CD4-positive, alpha-beta T cell (primary cell): ENCODE data around the gene CFAP141. TPM values are rescaled to one million over a fixed set of nuclear protein-coding genes. Genes with fewer than 3 reads are reported as not detected.

Source experiments
- ATAC-seq: fragments of 200-7000 bp; cut with Tn5 transposase; one replicate; pipeline ENCODE4 v1.10.0; 2022; ENCODE audit warnings: mild to moderate bottlenecking; ENCODE audit not compliant: poor library complexity
- CTCF ChIA-PET: fragments of 350-600 bp; sonication (Branson Sonifier 250); formaldehyde crosslinking; loops from one replicate; lab custom pipeline; 2021; ENCODE audit warnings: antibody characterized with exemption, inconsistent platforms; lab: Charles Lee
- POLR2A ChIA-PET: fragments of 350-600 bp; sonication (Branson Sonifier 250); formaldehyde crosslinking; loops from one replicate; lab custom pipeline; 2021; ENCODE audit warnings: antibody characterized with exemption, inconsistent platforms; lab: Charles Lee
- DNase-seq, 14 experiments: peaks; one replicate each; pipeline ENCODE4 v3.0.0-alpha.2; 2013 to 2020; ENCODE audit warnings: mixed read lengths in 2 of 14
- H3K27ac ChIP-seq, 2 donors: one replicate each; pipeline versions ENCODE4 v1.5.1 to v1.7.0; 2013; ENCODE audit warnings: low read length in 2 of 2, low read depth in 1 of 2, mild to moderate bottlenecking in 1 of 2
- H3K27me3 ChIP-seq, 2 experiments: 1 replicate in 1 of 2; 2 replicates in 1 of 2; pipeline versions ENCODE4 v1.6.1 to v1.7.0; 2013; ENCODE audit warnings: low read length in 2 of 2, control low read depth in 1 of 2, mild to moderate bottlenecking in 1 of 2, moderate library complexity in 1 of 2; ENCODE audit not compliant: insufficient read depth in 2 of 2, control insufficient read depth in 1 of 2
- H3K36me3 ChIP-seq: one replicate; pipeline ENCODE4 v1.6.1; 2013; ENCODE audit warnings: low read length, control low read depth; ENCODE audit not compliant: insufficient read depth
- H3K4me1 ChIP-seq: one replicate; pipeline ENCODE4 v1.6.1; 2013; ENCODE audit warnings: low read length, control low read depth; ENCODE audit not compliant: insufficient read depth
- H3K4me3 ChIP-seq: one replicate; pipeline ENCODE4 v1.5.1; 2013; ENCODE audit warnings: mild to moderate bottlenecking, low read length, moderate library complexity
- H3K9me3 ChIP-seq, 2 experiments: 1 replicate in 1 of 2; 2 replicates in 1 of 2; pipeline versions ENCODE4 v1.6.1 to v1.7.0; 2013; ENCODE audit warnings: low read length in 2 of 2, mild to moderate bottlenecking in 2 of 2, control low read depth in 1 of 2, moderate library complexity in 1 of 2; ENCODE audit not compliant: control insufficient read depth in 1 of 2, insufficient read depth in 1 of 2
- H3K27ac Mint-ChIP-seq: one replicate; pipeline ENCODE4 v1.8.0; 2020; ENCODE audit warnings: mixed read lengths
- H3K27me3 Mint-ChIP-seq: one replicate; pipeline ENCODE4 v1.8.0; 2021; ENCODE audit warnings: mixed read lengths
- H3K36me3 Mint-ChIP-seq: one replicate; pipeline ENCODE4 v1.8.0; 2021; ENCODE audit warnings: low read depth, mixed read lengths
- H3K4me1 Mint-ChIP-seq: one replicate; pipeline ENCODE4 v1.8.0; 2021; ENCODE audit warnings: low read depth, mixed read lengths
- H3K4me3 Mint-ChIP-seq: one replicate; pipeline ENCODE4 v1.8.0; 2020; ENCODE audit warnings: mild to moderate bottlenecking, mixed read lengths
- H3K9me3 Mint-ChIP-seq: one replicate; pipeline ENCODE4 v1.8.0; 2020; ENCODE audit warnings: mixed read lengths
- intact Hi-C, 2 experiments: fragments of 100-400 bp; cut with DNase I in 1 of 2; cut with micrococcal nuclease in 1 of 2; formaldehyde crosslinking; loops; one replicate each; pipeline versions ENCODE4 v1.15.1 to v1.9.0; 2023 to 2025; cut with DNase I, micrococcal nuclease
- total RNA-seq, 174 experiments: library from RNA in 2 of 174; stranded (reverse) in 2 of 174; gene quantifications; one replicate each; pipeline ENCODE4 v1.2.3 and lab custom pipeline; 2021 to 2026
- TF ChIP-seq, protein P1 (sequence below): fragments of 200-600 bp; IDR thresholded peaks from one replicate; pipeline ENCODE4 v1.8.0; 2022; ENCODE audit warnings: antibody characterized with exemption, mild to moderate bottlenecking

The CFAP141 gene
- total RNA-seq, 2 experiments from 2014 or later, result not detected

DNA sequence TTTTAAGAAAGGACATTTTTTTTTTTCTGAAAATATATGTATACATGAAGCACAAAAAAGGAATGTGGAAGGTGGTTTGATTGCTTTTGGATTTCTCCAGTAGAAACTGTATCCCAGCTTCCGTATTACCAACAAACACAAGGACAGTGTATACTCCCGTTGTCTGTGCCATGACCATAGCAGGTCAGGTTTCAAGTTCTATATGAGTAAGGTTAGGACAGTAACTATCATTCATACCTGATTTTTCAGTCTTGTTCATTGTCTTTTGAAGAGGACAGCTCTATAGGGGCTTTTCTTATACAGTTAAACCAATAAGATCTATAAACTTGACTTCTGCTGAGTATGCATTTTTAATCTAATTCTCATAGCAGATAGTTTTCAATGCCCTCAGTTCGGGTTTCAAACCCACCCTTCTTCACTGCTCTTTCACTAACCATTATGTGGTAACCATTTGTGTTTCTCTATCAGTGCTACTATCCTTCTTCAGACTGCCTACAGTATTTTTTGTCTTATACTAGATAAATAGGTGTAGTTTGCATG, 34.2 kb upstream of the CFAP141 start:
- no peak for ATAC-seq
- H3K9me3 Mint-ChIP-seq, result no peaks in the 10 kb centered on the region
- peak overlapping the region; percentile 80 for H3K27ac Mint-ChIP-seq
- Histone ChIP-seq H3K4me1 (no peaks in the 10 kb centered on the region), H3K27me3 (no peaks in the 10 kb centered on the region), H3K9me3 (no peaks in the 10 kb centered on the region), H3K4me3 (no peak overlapping the region), H3K36me3 (peaks cover 92% of the 10 kb centered on the region), H3K27ac (no peak overlapping the region)
- ChIA-PET CTCF (interaction anchor here (1.5 kb wide), 1 partner anchor 25 kb away, joined by 3 read pairs; no protein-coding TSS in a partner anchor), POLR2A (interaction anchor here (0.6 kb wide), 1 partner anchor 761 kb away, joined by 3 read pairs; no protein-coding TSS in a partner anchor)
- intact Hi-C loops, result no loop called here
- no peaks in the 10 kb centered on the region for H3K27me3 Mint-ChIP-seq
- H3K4me1 Mint-ChIP-seq, result peaks cover 44% of the 10 kb centered on the region
- no peak overlapping the region for H3K4me3 Mint-ChIP-seq
- TF ChIP-seq, protein P1, sequence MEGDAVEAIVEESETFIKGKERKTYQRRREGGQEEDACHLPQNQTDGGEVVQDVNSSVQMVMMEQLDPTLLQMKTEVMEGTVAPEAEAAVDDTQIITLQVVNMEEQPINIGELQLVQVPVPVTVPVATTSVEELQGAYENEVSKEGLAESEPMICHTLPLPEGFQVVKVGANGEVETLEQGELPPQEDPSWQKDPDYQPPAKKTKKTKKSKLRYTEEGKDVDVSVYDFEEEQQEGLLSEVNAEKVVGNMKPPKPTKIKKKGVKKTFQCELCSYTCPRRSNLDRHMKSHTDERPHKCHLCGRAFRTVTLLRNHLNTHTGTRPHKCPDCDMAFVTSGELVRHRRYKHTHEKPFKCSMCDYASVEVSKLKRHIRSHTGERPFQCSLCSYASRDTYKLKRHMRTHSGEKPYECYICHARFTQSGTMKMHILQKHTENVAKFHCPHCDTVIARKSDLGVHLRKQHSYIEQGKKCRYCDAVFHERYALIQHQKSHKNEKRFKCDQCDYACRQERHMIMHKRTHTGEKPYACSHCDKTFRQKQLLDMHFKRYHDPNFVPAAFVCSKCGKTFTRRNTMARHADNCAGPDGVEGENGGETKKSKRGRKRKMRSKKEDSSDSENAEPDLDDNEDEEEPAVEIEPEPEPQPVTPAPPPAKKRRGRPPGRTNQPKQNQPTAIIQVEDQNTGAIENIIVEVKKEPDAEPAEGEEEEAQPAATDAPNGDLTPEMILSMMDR, result no peak
- DNase-seq, result no peak
- H3K36me3 Mint-ChIP-seq, result peaks cover 99% of the 10 kb centered on the region

DNA sequence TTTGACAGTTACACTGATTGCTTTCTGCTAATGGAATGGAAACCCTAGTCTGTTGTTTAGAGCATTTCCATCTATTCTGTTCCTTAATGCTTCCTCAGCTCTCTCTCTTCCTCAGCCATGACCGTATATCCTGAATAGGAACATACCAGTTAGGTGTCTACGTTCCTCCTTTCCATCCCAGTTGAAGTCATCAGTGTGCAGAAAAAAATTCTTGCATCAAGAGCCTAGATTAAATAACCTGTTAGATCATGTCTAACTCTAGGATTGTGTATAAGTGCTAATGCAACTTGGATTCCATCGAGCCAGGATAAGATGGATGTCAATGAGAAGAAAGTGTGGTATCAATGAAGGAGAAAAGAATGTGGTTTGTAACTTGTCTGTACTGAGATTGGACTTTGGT, 33.4 kb upstream of the CFAP141 start:
- H3K4me3 ChIP-seq, result no peak overlapping the region
- H3K4me1 ChIP-seq, result no peaks in the 10 kb centered on the region
- Mint-ChIP-seq H3K4me1 (peaks cover 44% of the 10 kb centered on the region), H3K4me3 (no peak overlapping the region), H3K36me3 (peaks cover 100% of the 10 kb centered on the region), H3K27me3 (no peaks in the 10 kb centered on the region), H3K27ac (peak overlapping the region; percentile 80), H3K9me3 (no peaks in the 10 kb centered on the region)
- no peak for DNase-seq
- ChIA-PET POLR2A (no interaction called here), CTCF (no interaction called here)
- no peak overlapping the region for H3K27ac ChIP-seq
- H3K36me3 ChIP-seq, result peaks cover 92% of the 10 kb centered on the region
- intact Hi-C loops, result no loop called here
- TF ChIP-seq, protein P1, result no peak
- ATAC-seq, result no peak
- H3K27me3 ChIP-seq, result no peaks in the 10 kb centered on the region
- no peaks in the 10 kb centered on the region for H3K9me3 ChIP-seq

DNA sequence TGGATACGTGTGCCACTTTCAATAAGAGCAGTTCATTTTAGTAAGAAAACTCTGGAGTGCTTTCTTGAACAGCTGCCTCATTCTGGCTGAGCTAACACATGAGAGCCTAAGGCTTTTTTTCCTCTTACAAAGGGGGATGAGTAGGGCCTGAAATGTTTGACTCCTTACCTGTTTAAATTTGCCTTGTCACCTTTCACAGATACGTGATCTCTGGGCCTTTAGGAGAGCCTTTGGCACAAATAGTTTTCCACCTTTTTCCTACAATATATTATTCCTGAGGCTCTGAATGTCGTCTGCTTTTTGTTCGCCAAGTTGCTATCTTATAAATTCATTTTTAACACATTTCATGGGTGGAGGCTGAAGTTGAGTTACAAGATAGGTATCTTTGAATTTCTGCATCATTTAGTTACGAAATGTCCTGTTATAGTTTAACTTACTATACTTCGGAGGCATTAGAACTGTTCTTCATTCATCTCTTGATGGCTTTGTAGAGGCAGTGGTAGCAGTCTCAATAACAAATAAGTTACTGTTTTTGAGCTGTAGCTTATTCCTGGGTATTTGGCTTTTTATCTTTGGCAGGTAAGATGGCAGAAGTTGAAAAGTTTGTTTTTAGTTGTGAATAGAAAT, 31.9 kb upstream of the CFAP141 start:
- peaks cover 89% of the 10 kb centered on the region for H3K36me3 ChIP-seq
- CTCF ChIA-PET, result no interaction called here
- peaks cover 41% of the 10 kb centered on the region for H3K4me1 Mint-ChIP-seq

More for the DNA sequence above, 31.9 kb upstream of the CFAP141 start:
- Histone ChIP-seq H3K27me3 (no peaks in the 10 kb centered on the region), H3K27ac (no peak overlapping the region), H3K4me3 (no peak overlapping the region), H3K9me3 (no peaks in the 10 kb centered on the region), H3K4me1 (no peaks in the 10 kb centered on the region)
- intact Hi-C loops, result no loop called here
- TF ChIP-seq, protein P1, result no peak
- H3K27ac Mint-ChIP-seq, result peak overlapping the region; percentile 9
- H3K36me3 Mint-ChIP-seq, result peaks cover 97% of the 10 kb centered on the region
- POLR2A ChIA-PET, result no interaction called here
- ATAC-seq (no peak), DNase-seq (no peak)
- H3K27me3 Mint-ChIP-seq, result no peaks in the 10 kb centered on the region
- H3K4me3 Mint-ChIP-seq, result no peak overlapping the region
- H3K9me3 Mint-ChIP-seq, result no peaks in the 10 kb centered on the region
